ENCODE data around the gene HDAC4. TPM values are rescaled to one million over a fixed set of nuclear protein-coding genes. Genes with fewer than 3 reads are reported as not detected.
"Not testable (repeated sequence)": the region's sequence is repeated elsewhere in the genome, so short reads cannot be mapped to it uniquely, and the experiment has no call there.

Gene HDAC4
- 5.6 and 16.0 TPM in 2 replicates for total RNA-seq (2014; rRNA removed; shearing (Covaris generic); ENCODE audit: low replicate concordance)

GRCh38 chr2:239400596-239401066, at the start of gene HDAC4:
Gene HDAC4 (minus strand): TSS chr2:239401020. CDS start chr2:239352699, 48,321 bp downstream.
- in situ Hi-C loops (cut with HindIII; ENCODE audit: low pct_unique_long_range_greater_than_20kb, low sequenced_read_pairs): no loop called here
- no peak for DNase-seq (ENCODE audit: low read depth)

GRCh38 chr2:239449468-239449867, 48.6 kb upstream of the HDAC4 start:
- DNase-seq (ENCODE audit: low read depth); in situ Hi-C loops (cut with HindIII; ENCODE audit: low pct_unique_long_range_greater_than_20kb, low sequenced_read_pairs): not testable (repeated sequence)

- no peak for DNase-seq (ENCODE audit: low read depth)
- in situ Hi-C loops (cut with HindIII; ENCODE audit: low pct_unique_long_range_greater_than_20kb, low sequenced_read_pairs): no loop called here
These were observed 45.1 kb upstream of the HDAC4 start for GRCh38 chr2:239445771-239446524.

DNA sequence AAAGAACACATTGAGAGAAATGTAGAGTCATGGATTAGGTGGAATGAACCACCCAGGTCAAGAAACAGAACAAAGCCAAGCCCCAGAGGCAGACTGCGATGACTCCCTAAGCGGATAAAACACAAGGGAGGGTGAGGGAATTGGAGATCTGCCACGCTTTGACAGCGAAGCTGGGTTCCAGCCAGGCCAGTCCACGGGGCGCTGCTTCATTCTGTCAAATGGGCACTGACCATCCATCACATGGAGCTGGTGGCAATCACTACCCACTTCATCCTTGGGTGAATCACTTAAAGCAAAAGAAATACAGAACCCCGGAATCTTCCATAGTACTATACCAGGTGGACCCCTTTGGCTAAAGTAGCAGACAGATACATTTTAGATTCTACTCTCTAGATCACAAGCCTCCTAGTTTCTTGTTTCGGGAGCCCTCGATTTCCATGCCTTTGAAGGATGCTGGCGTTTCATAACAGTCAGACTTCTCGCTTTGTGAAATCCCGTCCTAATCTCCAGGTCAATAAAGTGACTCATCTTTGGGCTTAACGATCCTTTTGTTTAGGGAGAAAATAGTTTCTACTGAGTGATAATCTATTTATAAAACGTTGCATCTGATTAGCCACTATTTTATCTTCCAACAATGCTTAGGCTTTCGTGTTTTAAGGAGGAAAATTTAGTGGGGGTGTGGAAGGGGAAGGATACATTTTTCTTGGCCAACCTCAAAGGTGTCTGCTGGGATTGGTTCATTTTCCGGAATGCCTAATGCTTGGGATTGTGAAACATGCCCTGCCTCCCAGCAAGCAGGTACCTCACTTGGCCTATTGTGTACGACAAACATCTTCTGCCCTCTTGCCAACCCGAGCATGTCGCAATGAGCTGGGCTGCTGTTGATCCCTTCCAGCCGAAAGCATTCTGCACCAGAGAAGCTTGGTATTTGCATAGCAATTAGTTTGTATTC, 44.1 kb upstream of the HDAC4 start:
- in situ Hi-C loops (cut with HindIII; ENCODE audit: low pct_unique_long_range_greater_than_20kb, low sequenced_read_pairs): no loop called here
- DNase-seq (ENCODE audit: low read depth): no peak

DNA sequence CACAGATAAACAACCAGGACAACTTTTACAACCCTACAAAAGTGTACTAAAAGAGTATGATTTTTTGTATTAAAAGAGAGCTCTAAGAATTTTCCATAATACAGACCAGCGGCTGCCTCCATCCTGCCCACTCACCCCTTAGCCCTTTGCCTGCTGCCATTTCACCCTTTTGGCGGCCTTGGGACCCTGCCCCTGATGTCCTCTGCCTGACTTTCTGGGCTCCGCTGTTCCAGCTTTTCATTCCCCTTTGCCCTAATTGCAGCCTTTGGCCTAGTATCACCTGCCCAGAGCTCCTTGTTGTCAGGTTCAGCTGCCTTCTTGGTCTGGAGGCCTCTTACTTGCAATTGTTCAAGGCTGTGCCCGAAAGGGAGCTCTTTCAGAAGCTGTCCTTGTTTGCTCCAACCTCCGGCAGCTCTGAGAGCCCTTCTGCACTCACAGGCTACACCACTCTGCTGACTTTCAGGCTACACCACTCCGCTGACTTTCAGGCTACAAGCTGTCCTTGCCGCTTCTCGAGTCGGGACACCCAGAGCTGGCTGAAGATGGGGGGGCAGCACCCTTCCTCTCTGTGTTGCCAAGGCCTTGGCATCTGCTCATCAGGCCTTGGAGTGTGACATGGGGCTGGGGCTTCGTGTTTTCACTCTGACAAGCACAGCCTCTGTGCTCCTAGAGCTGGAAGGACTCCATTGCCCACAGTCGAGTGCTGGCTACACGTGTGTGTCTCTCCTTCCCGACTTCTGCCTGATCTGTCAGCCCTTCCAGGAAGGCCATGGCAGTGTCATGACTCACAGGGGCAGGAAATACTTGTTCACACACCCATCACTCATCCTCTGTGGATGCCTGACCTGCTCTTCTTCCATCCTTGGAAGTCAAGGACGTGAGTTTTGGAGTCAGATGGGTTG, 43.1 kb upstream of the HDAC4 start:
- no peak for DNase-seq (ENCODE audit: low read depth)
- in situ Hi-C loops (cut with HindIII; ENCODE audit: low pct_unique_long_range_greater_than_20kb, low sequenced_read_pairs): no loop called here

- DNase-seq (ENCODE audit: low read depth): no peak
- in situ Hi-C loops (cut with HindIII; ENCODE audit: low pct_unique_long_range_greater_than_20kb, low sequenced_read_pairs): no loop called here
These were observed 42.3 kb upstream of the HDAC4 start for GRCh38 chr2:239443102-239443620.

DNA sequence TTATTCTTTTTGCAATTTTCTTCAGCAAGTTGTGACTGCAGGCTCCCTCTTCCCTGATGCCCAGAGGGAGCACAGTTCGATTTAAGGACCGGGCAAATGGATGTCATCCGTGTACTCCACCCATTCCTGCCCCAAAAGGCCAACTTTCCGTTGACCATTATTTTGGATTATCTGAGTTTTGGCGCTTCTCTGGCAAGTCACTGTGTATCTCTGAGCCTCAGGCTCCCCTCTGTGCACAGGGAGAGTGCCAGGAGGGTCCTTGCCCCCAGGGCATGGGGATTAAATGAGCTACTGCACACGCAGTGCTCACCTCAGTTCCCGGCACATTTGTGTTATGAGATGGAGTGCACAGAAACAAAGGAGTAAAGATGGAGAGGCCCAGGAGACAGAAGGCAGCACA, 41.4 kb upstream of the HDAC4 start:
- in situ Hi-C loops (cut with HindIII; ENCODE audit: low pct_unique_long_range_greater_than_20kb, low sequenced_read_pairs): no loop called here
- no peak for DNase-seq (ENCODE audit: low read depth)

DNA sequence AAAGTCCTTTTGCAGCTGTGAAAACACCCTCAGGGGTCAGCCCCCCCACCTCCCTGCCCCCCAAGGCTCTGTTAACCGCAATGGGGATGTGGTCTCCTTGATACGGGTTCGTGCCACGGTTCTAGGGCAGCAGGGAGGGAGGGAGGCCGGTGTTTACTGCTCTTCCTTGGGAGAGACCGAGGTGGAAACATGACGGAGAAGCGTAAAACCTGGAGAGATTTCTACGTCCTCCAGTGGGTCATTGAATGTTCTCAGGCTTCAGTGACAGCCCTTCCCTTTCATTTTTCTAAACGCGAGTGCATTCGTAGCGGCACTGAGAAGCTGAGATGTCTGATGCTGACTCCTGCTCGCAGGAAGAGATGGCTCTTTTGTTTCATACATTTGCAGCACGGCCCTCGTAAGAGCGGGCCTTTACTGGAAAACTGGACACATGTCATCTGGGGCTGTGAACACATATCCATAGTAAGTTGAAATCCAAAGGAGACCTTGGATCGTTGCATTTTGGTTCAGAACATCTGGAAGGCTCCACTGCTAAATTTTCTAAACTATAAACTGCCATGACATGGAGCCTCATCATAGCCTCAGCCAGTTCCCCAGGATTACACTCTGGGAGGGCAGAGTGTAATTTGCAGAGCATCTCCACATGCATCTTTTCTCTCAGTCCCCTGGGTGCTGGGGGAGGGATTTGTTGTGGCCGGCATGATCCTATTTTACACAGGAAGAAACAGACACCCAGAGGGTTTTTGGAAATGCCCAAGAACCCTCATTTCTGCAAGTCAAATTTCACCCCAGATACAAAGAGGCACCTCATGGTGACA, 40.6 kb upstream of the HDAC4 start:
- DNase-seq (ENCODE audit: low read depth): no peak
- in situ Hi-C loops (cut with HindIII; ENCODE audit: low pct_unique_long_range_greater_than_20kb, low sequenced_read_pairs): no loop called here

GRCh38 chr2:239440511-239440959, 39.7 kb upstream of the HDAC4 start:
- DNase-seq (ENCODE audit: low read depth): no peak
- in situ Hi-C loops (cut with HindIII; ENCODE audit: low pct_unique_long_range_greater_than_20kb, low sequenced_read_pairs): no loop called here

GRCh38 chr2:239439754-239440315, 39.0 kb upstream of the HDAC4 start:
- in situ Hi-C loops (cut with HindIII; ENCODE audit: low pct_unique_long_range_greater_than_20kb, low sequenced_read_pairs): no loop called here
- DNase-seq (ENCODE audit: low read depth): no peak

DNA sequence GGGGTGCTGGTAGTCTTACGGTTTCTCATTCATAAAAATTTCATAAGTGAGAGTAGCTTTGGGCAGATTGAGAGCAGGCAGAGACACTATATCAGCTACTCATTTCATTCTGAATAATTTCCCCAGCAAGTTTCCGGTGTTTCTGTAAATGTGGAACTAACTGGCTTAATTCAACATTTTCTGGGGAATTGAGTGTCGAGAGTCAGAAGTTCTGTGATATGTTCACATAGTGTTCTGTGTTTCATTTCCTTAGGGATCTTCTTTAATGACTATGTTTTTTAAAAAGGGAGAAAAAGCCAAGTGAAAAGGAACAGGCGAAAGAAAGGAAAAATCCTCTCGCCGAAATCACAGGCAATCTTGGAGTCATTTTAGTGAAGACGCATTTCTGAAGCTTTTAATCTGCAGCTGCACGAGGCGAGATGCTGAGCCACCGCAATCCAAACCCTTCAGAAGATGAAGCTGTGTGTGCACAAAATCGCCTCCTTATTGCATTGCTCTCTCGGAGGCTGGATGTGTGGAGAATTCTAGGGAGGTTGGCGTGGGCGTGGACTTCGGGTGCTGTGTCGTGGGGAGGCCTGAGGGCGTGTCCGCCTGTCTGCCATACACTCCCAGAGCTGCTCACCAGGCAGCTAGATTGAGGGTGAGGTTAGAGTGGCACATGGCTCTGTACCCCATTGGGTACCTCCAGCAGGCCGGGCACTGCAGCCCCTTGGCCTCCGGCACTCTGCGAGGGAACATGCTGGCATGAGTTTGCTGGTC, 38.4 kb upstream of the HDAC4 start:
- DNase-seq (ENCODE audit: low read depth): no peak
- in situ Hi-C loops (cut with HindIII; ENCODE audit: low pct_unique_long_range_greater_than_20kb, low sequenced_read_pairs): no loop called here

DNA sequence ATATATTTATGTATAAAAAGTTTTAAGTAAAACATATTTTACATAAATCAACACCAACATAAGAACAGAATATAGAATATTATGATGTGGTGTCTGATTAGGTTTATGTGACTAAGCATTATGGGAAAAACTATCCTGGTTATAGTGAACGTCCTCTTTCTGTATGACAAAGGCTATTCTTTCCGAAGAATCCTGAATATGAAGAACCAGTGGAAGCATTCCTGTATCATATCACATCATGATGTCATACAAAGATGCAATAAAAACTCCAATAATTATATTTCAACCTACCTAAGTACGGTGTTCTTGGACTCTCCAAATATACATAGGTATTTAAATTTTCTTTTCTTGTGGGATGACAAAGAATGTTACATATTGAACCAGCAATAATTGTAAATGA, 37.5 kb upstream of the HDAC4 start:
- DNase-seq (ENCODE audit: low read depth): no peak
- in situ Hi-C loops (cut with HindIII; ENCODE audit: low pct_unique_long_range_greater_than_20kb, low sequenced_read_pairs): no loop called here

DNA sequence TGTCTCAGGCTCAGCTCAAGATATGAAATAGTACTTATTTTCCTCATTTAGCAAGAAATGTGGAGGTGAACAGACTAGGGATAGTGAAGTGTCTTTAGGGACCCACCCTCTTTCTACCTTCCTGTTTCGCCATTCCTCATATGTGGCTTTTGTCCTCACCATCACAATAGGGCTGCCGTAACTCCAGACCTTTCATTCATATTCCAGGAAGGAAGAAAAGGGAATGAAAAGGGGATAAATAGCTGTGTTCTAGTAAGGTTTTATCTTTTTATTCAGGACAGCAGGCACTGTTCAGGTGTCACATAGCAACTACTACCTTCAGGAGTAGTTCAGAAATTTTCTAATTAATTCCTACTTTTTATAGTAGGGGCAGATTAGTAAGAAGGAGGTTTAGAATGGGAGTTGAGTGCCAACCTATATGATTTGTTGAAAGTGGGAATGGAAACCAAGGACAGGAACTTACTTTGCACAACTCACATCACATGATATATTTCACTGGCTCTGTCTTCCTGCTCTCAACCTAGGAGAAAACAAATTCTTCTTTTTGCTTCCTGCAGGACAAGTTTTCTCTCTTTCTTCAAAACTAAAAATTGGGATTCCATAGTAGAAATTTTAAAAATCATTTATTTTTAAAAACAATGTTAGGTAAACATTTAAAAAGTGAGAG, 36.0 kb upstream of the HDAC4 start:
- in situ Hi-C loops (cut with HindIII; ENCODE audit: low pct_unique_long_range_greater_than_20kb, low sequenced_read_pairs): no loop called here
- DNase-seq (ENCODE audit: low read depth): no peak

DNA sequence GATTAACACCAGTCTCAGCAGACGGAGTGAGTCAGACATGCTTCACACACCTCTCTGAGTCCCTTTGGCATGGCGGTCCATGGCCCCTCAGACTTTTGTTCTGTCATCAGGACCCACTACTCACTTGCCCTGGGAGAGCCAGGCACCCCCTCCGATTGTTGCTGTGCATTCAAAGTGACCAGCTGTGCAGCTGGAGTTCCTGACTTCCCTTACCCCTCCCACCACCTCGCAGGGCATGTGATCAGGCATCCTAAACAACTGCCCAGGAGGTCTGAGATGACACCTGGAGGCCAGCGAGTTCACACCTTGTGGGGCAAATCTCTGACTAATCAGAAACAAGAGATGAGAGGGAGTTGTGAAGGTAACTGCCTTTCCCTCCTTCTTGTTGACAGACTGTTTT, 35.3 kb upstream of the HDAC4 start:
- DNase-seq (ENCODE audit: low read depth): no peak
- in situ Hi-C loops (cut with HindIII; ENCODE audit: low pct_unique_long_range_greater_than_20kb, low sequenced_read_pairs): no loop called here

GRCh38 chr2:239433777-239434403, 33.1 kb upstream of the HDAC4 start:
- DNase-seq (ENCODE audit: low read depth): peak; percentile 2
- in situ Hi-C loops (cut with HindIII; ENCODE audit: low pct_unique_long_range_greater_than_20kb, low sequenced_read_pairs): no loop called here

Data from Caki2 (cell line).